Stimulated activated CD8-positive, alpha-beta memory T cell treated with anti-CD3 and anti-CD28 coated beads, Interleukin-15, amount 100 ng/mL, for 24 hours (primary cell): ENCODE measurements around the gene RNF26.

Experiments
- DNase-seq: peaks from one replicate; pipeline ENCODE4 v3.0.0-alpha.2; 2020; ENCODE audit warnings: low read depth

RNF26 gene

DNA sequence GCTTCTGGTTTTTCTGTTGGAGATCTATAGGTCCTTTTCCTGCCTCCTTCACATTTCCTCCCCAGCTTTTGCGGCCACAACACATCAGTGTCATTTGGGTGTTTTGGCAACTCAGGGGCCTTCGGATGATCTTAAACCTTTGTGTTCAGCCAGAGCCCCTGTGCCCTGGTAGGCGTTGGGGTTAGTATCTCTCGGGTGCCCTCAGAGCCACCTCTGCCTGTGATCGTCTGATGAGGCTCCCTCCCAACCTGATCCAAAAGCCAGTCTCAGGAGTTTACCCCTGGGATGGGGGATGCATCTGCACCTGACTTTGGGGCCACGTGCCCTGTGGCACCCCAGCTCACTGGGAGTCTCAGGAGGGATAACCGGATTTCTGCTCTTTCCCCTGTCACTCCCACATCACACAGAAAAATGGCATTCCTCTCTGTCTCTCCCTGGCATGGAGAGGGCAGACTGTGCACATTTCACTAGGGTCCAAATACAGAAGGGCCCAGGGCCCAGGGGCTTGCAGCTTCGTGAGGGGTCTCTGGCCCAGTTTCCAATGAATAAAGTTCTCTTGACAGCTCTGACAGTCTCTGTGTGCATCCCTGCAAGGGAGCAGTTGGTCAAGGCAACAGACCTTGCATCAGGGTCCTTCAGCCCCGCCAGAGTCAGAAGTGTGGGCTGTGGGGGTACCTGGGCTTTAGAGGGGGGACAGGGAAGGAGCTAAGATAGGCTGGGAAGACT, 2.6 kb downstream of the RNF26 start:
- no peak for DNase-seq

DNA sequence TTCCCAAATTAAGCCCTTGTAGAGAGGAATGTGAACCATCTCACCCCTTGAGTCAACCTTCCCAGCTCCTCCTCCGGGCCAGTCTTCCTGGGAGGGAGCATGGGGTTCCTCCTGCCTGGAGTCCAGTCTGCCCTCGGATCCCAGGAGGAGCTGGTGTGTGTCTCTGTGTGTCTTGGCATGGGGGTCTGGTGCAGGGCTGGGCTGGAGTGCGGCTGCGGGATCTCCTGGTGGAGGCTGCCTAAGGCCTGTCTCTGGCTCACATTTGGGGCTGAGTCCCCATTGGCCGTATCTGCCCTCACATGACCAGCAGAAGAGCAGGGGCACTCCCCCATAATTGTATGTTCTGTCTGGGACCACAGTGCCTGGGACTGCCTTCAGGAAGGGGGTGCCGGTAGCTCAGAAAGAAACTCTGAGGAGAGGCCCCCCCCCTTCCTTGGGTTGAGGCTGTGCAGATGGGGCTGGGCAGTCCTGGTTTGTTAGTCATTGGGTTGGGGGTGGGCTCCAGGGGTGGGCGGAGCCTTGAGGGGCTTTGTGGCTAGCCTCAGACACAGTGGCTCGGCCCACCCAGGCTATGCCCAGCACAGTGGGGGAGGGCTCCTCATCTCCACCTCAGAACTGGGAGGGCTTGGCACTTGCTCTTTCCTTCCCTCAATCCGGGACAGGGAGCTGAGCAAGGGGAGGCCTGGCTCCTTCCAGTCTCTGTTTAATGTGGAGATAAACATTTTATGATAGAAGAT, 3.4 kb downstream of the RNF26 start:
- no peak for DNase-seq

DNA sequence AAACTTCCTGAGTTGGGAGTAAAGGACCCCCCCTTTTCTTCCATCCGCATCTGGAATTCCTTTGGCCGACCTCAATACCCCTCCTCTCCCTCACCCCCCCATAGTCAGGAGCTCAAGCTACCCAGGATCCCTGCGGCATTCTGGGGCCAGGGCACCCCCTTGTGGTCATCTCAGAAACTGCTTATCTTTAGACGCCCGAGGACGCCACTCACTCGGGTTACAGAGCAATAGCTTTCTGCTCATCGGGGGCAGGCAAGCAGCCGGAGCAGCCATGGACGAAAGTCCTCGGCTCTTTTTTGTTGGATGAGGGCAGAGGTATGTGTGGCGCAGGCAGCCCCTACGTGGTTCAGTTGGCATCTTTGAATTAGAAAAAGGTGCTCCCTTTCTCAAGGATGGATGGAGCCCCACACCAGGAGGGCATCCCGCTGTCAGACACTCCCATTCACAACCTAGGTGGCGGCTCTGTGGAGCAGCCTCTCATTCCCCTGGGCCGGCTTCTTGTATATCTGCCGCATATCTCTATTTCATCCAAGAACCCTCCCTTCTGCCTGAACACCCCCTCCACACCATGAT, 4.1 kb downstream of the RNF26 start:
- DNase-seq = peak; percentile 40

DNA sequence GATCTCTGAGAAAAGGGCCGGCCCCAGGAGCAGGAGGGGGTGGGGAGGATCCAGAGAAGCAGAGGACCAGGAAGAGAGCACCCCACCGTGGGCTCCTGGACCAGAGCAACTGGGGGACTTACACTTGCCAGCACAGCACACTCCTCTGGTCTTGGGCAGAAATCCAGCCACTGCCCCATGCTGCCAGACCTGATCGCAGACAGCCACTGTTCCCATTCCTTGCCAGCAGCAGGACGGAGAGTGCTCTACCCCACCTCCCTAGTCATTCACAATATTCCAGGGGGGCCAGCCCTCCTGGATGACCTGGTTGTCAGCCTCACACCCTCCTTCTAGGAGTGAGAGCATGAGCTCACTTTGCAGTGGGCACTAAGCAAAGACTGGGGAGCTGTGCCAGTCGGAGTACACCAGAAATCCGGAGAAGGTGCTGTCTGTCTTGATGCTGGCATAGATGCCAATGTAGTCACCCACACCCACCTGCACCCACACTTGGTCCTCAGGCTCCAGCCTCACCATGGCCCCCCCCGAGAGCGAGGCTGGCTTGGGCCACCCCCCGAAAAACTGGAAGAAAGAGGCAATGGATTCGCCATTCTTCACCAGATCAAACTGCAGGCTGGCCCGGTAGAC, 4.8 kb downstream of the RNF26 start:
- no peak for DNase-seq

DNA sequence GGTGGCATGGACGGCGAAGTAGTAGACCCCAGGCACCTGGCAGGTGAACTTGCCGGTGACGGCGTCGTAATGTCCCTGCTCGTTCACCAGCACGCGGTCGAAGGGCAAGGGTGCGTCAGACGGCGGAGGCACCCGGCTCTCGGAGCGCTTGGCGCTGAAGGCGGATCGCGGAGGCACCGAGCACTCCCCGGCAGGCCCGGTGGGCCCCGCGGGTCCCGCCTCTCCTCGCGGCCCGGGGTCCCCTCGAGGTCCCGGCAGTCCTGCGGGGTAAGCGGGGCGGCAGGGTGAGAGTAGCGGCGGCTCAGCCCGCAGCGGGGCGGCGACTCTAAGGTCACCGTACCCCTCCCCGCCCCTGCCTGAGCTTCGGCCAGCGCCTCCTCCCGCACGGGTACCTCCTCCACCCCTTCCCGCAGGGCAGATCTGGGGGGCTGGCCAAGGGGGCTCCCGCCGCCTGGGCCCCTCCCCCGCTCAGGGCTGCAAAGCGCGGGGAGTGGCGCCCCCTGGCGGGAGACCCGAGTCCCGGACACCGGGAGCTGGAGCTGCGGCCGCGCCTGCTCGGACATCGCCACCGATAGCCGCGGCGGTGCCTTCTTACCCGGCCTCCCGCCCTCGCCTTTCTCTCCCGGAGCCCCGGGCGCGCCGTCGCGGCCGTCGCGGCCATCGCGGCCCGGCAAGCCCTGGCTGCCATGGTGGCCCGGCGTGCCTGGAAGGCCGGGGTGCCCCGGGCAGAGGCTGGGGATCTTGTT, 5.4 kb downstream of the RNF26 start:
- no peak for DNase-seq

DNA sequence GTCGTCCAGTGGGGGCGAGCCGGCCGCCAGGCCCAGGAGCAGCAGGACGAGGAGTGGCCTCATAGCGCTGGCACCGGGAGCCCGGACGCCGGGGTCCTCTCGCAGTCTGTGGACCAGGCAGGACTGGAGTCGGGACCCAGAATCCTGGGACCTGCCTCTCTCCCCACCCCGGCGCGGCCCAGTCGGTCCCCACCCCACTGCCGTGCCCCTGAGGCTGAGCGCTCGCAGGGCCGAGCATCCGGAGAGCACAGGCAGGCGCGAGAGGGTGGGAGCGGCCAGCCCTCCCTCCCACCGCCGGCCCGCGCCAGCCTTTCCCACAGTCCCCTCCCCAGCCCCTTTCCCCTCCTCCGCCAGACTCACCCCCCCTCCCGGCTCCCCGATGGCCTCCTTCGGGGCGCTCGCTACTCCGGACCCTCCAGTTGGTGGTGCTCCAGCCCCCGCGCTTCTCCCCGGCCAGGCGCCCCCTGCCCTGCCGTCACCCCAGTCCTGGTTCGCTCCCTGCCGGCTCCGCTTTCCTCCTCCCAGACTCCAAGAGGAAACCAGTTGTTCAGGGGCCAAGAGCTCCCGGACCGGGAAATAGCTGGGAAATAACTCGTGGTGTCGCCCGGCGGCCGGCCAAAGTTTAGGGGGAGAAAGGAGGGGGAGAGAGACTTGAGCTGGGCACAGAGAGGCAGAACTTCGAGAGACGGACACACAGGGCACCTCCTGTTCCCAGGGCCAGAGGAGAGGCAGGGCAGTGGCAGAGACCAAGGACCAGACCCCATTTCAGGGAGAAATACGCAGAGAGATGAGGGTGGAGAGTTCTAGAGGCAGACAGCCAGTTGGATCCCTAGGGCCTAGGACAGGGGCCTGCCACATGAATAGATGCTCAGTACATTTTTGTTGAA, 6.3 kb downstream of the RNF26 start, which contains the start of gene C1QTNF5:
Gene C1QTNF5, minus strand, starts transcription at position 549 of the 887 bp plus-strand sequence. Its CDS starts 486 bp downstream, at position 63.
- no peak for DNase-seq

DNA sequence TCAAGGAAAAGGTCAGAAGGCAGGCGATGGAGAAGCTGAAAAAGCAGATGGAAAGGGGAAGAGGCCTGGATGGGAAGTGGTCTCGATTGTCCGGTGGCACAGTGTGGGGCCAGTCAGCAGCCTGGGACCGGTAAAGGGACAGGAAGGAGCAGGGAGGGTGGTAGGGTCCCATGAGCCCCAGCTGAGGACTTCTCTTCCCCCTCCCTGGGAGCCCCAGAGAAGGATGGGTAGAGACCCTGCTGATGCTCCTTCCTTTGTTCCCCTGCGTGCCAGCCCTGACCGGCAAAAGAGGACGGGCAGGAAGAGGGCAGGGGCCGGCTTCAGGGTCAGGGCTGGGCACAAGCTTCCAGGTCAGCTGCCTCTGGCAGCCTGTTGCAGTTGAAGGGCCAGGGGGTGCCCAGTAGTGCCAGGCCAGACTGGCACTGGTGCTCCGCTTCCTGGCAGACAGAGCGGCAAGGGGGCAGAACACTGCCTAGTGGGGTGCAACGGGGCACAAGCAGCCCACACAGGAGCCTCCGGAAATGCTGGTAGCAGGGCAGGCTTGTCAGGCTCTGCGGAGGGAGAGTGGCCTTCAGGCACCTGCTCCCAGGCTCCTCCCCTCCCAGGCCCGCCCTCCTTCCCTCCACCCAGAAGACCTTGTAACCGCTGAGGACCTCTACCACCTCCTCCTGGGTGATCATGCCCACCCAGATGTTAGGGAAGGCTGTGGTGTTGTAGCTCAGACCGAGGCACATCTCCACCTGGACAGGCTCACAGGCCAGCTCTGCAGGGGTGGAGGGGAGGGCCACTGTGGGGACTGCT, 7.1 kb downstream of the RNF26 start:
- DNase-seq = no peak

DNA sequence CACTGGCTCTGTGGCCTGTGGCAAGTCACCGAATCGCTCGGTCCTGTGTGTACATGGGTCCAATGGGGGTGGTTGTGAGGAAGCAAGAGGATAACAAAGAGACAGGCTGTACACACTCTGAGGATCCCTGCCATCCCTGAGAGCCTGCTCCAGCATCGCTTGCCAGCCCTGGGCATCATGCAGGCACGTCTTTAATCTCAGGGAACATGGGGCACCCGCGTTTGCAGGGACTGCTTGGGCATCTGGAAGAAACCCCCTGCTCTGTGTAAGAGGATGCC, 7.6 kb downstream of the RNF26 start:
- DNase-seq = no peak

DNA sequence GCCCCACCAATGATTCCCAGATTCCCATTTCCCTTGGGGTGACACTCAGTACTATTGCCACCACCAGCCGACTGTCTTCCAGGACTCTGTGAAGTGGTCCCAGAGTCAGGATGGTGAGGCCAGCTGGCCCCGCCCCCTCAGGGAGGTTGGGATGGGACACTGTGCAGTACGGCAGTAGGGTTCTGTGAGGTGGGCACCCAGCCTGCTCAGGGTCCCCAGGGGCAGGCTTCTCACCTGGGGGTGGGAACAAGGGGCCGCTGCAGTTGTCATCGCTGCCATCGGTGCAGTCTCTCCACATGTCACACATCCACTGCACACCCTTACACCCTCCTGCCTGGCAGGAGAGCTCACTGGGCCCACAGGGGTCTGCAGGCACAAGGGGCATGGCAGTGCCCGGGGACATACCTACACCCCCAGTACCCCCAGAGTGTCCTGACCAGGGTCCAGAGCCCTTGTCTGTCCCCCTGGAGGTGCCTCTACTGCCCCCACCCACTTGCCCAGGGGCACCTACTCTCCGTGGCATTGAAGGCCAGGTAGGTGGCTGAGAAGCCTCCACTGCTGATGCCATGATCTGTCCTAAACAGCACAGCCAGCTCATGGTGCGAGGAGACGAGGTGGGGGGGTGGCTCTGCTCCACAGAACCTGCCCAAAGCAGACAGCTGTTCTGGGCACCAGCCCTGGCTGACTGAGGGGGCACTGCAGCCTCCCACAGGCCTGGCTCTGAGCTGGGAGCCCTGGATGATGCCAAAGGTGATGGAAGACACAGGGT, 8.2 kb downstream of the RNF26 start:
- no peak for DNase-seq

DNA sequence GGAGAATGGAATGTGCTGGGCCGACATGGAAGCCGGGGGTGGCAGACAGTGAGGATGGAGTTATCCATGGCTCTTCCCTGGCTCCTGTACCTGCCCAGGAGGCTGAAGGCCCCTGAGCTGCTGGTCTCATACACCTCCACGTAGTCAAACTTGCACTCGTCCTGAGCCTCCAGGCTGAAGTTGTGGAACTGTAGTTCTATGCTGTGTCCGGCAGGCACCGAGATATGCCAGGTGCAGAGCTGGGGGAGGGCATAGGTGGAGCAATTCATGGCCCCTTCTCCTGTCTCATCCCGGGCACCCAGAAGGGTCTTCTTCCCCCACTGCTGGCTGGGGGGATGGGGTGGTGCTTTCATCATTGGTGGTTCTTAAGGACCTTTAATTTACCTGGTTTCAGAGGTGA, 9.4 kb downstream of the RNF26 start:
- DNase-seq = no peak

DNA sequence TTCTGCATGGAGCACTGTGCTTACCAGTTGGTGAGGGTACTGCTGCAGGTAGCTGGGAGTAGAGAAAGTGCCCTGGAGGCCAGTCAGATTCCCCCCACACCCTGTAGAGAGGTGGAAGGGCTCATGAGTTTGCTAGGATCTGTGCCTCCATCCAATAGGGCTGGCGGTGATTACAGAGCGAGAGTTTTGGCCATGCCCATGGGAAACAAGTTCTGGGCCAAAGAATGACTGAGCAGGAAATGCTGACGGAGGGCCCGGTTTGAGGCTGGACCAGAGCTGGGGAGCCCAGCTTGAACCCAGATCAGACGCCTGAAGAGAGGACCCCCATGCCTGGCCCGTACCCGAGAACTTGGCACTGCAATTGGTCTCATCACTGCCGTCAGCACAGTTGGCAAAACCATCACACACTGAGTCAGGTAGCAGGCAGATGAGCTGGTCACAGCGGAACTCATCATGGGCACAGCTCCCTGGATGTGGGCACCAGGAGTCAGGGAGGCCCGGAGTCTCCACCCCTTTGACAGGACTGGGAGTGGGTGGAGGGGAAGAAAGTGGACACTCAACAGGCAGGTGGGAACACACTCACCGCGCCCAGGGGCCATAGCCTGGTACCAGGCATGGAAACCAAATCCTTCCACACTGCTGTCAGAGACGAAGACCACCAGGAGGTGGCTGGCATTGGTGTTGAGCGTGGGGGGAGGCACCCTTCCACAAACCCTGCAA, 10.1 kb downstream of the RNF26 start:
- DNase-seq = no peak

DNA sequence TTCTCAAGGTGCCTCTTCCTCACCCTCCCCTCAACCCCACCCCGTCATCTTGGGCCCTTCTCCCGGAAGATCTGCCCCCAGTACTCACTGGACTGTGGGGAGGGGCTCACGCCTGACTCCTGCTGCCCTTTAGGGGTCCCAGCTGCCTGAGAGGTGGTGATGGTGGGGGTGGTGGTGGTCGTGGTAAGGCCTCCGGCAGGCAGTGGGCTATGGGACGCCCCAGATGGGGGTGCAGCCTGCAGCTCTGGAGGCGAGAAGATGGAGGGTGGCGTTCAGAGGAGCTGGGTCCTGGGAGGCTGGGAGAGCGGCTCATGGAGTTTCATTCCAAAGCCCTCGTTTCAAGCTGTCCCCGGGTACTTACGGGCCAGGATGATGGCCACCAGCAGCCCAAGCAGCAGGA, 11.4 kb downstream of the RNF26 start:
- no peak for DNase-seq

DNA sequence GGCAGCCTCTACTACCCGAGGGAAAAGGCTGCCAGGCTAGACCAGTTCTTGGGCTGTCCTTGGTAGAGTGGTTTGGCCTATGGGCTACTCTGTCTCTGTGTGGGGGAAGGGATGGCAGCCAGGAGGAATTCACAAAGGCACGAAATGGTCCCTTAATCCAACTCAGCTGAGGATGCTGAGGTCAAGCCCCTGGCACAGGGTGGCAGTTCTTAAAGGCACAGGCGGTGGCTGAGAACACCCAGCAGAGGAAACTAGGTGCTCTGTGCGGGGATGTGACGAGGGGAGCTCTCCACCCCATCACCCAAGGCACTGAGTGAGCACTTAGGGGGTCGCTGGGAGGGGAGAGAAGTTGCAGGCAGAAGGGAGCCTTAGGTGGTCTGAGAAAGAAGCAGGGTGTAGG, 12.3 kb downstream of the RNF26 start, which contains the start of gene MFRP:
Gene MFRP, minus strand, starts transcription at position 101 of the 400 bp plus-strand sequence. CDS start 192 bp downstream, outside the sequence.
- DNase-seq = no peak

DNA sequence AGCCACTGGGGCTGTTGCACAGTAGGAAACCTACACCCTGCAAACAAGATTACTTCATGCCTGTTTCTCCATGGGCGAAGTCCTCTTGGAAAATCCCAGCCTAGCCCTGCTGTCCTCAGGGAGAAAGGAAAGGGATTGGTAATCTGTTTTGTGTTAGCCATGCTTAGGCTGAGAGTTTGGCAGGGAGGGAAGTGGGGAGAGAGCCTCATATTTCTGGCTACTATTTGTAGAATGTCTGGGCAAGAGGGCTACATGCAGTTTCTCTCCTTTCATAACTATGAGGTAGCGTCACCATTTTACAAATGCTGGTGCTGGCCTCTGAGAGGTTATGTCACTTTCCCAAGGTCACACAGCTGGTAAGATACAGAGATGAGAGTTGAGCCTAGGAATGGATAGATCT, 12.9 kb downstream of the RNF26 start:
- no peak for DNase-seq

DNA sequence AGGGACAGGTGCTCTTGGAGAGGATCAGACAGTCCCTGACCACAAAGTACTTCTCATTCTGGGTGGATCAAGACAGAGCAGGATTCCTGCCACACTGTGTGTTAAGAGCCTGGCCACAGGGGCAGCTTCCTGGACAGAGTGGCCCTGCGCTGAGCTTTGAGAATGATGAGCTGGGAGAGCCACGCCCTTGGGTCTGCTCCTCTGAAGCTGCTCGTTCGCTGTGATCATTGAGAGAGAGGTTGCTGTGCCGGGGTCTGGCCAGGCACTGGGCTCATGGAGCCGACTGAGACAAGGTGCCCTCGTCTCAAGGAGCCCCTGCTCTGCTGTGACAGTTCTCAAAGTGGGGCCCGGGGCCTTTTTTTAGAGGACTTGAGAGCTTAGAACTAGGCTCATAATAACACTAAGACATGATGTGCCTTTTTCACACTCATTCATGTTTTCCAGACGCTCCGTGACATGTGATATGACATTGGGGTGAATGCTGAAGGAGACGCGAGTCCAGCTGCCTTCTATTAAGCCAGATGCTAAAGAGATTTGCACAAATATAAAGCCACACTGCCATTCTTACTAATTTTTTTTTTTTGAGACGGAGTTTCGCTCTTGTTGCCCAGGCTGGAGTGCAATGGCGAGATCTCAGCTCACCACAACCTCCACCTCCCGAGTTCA, 13.7 kb downstream of the RNF26 start:
- no peak for DNase-seq

DNA sequence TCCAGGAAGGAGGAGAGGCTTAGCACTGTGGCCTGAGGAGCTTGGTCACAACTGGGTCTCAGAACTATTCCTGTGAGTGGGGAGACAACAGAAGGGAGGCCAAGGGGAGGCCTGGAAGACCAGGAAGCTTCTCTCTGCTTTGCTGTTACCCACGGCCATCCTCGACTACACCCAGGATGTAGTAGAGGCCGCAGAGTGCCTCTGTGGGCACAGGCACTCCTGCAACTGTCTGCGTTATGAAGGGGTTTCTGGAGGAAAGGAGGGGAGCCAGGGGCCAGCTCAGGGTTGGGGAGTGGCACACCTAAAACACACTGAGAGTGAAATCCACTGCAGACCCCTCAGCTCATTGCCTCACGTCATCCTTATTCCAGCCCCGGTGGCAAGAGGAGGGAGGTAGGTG, 16.0 kb downstream of the RNF26 start:
- DNase-seq = no peak

DNA sequence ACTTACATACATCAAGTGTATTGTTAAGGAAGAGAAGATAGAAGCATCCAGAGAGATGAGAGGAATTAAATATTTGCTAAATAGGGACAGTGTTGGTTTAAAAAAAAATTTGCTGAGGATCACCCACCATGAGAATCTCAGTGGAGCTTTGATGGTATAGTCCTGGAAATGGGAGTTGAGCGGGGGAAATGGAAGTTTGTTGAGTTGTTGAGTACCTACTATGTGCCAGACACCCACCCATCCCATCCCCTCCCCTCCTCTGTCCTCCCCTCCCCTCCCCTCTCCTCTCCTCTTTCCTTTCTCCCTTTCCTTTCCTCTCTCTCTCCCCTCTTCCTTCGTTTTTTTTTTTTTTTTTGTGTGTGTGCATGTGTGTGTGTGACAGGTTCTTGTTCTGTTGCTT, 16.9 kb downstream of the RNF26 start:
- DNase-seq = no peak

DNA sequence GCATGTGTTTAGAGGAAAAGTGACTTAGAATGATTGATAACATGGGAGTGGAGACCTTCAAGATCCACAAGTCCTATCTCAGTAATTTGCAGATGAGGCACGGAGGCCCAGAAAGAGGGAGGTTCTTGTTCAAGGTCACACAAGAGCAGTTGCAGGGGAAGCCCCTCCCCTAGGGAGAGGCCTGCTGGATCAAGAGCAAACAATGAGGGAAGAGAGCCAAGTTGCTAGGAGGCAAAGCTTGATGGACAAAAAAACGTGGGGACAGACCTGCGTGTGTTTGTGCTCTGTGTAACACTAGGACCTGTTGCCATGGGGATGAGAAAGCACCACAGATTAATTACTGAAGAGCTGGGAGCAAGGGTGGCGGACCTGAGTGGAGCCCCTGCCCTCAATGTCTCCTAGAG, 18.5 kb downstream of the RNF26 start:
- DNase-seq = no peak
